Measurements from ENCODE around the gene SAMD4A. TPM values are rescaled to one million over a fixed set of nuclear protein-coding genes. Genes with fewer than 3 reads are reported as not detected.

The SAMD4A gene
- total RNA-seq, 1 experiment from 2014 or later, result 2.9 TPM

DNA sequence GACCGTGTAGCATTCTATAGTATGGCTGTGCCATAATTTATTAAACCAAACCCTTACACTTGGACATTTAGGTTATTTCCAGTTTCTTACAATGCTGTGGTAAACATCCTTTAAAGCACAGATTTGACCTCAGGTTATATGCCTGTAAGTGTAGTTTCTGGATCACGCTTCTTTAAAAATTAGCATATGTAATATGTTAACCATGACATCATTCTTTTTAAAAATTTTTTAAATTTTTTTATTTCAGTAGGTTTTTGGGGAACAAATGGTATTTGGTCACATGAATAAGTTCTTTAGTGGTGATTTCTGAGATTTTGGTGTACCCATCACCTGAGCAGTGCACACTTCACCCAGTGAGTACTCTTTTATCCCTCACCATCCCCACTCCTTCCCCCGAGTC, 18.3 kb downstream of the SAMD4A start:
- DNase-seq (ENCODE audit: low read depth), result no peak
- in situ Hi-C loops (cut with HindIII; ENCODE audit: low pct_unique_long_range_greater_than_20kb, low sequenced_read_pairs), result no loop called here

DNA sequence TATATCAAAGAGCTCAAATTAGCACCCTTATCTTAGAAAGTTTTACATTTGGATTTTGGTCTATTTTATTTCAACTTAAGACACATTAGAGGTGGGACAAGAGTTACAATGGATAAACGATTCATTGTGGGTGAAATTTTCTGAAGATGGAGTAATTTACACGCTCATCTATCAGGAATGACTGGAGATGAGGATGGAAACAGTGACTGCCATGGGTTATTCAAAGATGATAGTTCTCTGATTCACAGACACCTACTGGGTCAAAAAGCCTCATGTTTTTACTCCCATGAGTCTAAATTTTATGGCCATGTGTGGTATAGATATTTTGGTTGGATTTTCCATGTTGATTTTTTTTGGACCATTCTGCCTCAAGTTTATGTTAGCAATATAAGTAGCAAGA, 22.1 kb downstream of the SAMD4A start:
- in situ Hi-C loops (cut with HindIII; ENCODE audit: low pct_unique_long_range_greater_than_20kb, low sequenced_read_pairs), result no loop called here
- no peak for DNase-seq (ENCODE audit: low read depth)

DNA sequence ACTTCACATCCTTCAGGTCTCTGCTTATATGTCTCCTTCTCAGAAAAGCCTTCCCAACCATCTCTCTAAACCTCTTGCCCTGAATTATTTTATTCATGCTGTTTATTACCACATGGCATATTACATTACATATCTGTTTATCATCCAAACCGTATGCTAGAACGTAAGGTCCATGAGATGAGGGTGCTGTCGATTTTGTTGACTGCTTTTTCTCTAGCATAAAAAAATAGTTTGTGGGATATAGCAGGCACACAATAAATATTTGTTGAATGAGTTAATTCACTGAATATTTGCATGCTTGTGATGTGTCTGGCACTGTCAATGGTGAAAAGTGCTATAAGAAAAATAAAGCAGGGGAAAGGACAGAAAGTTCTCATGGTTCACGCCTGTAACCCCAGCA, 22.9 kb downstream of the SAMD4A start:
- in situ Hi-C loops (cut with HindIII; ENCODE audit: low pct_unique_long_range_greater_than_20kb, low sequenced_read_pairs), result no loop called here
- no peak for DNase-seq (ENCODE audit: low read depth)

DNA sequence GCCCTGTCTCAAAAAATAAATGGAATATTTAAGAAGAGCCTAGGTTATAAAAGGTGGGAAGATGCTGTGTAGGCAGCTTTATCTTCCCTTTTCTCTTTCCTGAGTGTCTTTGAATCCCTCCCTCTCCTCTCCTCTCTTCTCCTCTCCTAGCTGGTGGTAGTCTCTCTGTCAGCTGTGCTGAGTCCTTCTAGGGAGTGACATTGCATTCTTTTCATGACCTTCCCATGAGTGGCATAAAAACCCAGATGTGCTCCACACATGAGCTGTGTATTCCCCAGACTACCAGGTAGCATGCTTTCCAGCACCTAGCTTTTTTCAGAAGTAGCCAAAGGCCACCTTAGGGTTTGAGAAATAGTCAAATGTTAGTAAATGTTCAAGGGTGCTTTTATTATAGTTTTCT, 23.6 kb downstream of the SAMD4A start:
- DNase-seq (ENCODE audit: low read depth), result no peak
- in situ Hi-C loops (cut with HindIII; ENCODE audit: low pct_unique_long_range_greater_than_20kb, low sequenced_read_pairs), result no loop called here

DNA sequence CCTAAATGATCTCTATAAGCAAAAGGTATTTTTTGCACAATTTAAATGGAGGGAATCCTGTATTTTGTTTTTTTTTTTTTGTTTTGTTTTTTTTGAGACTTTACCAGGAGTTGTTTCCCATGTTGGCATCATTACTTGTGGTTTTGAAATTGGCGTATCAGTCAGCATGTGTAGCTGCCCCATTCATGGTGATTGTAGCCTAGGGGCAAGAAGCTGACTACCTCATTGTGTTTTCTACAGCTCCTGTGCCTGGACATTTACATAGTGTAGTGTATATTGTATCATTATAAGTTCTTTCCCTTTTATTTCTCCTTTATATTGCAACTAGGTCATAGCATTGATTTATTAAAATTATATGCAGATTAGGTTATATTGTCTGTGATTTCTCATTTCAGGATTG, 24.5 kb downstream of the SAMD4A start:
- in situ Hi-C loops (cut with HindIII; ENCODE audit: low pct_unique_long_range_greater_than_20kb, low sequenced_read_pairs), result no loop called here
- no peak for DNase-seq (ENCODE audit: low read depth)

DNA sequence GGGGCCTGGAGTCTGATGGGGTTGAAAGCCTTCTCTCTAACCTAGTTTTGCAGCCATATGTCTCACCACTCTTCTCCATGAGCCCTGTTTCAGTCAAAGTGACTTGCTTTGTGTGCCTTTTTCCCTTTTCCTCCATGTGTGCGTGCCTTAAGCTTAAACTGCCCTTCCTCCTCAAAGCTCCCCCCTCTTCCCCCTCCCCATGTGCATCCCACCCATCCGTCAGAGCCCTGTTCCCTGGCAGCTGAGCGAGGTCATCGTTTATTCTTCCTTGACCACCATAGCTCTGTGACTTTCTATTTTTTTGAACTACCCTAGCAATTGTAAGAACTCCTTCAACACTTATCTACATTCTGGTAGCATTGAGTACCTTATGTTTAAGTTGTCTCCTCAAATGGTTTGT, 24.9 kb downstream of the SAMD4A start:
- DNase-seq (ENCODE audit: low read depth), result no peak
- in situ Hi-C loops (cut with HindIII; ENCODE audit: low pct_unique_long_range_greater_than_20kb, low sequenced_read_pairs), result no loop called here

DNA sequence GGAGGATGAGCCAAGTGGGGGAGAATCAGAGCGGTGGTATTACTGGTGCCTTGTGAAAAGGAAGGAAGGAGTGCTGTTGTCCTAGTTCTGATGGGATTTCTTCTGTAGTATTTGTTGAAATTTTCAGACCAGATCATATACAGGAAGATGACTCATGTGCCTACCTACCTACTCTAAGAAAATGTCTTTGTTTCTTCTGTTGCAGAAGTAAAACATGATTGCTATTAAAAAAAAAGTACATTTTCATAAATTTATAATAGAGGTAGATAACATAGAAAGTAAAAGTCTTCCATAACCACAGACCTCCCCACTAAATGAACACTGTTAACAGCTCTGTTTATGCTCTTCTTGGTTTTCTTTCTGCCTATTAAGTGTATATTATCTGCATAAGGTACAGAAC, 26.9 kb downstream of the SAMD4A start:
- DNase-seq (ENCODE audit: low read depth), result no peak
- in situ Hi-C loops (cut with HindIII; ENCODE audit: low pct_unique_long_range_greater_than_20kb, low sequenced_read_pairs), result no loop called here

DNA sequence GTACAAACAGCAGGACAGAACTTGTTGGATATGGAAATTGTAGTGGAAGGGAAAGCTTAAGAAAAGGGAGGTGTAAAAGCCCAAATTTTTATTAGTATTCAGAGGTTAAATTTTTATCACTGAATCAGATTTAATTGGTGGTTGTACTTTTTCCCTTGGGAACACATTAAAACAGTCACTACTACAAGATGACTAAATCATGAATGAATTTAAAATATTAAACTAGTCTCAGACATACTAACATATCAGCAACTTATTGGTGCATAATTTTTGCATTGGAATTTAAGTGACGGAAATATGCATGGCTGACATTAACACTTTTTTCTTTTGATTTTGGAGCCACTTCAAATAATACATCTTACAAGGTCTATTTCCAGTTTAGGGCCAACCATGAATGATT, 27.6 kb downstream of the SAMD4A start:
- in situ Hi-C loops (cut with HindIII; ENCODE audit: low pct_unique_long_range_greater_than_20kb, low sequenced_read_pairs), result no loop called here

DNA sequence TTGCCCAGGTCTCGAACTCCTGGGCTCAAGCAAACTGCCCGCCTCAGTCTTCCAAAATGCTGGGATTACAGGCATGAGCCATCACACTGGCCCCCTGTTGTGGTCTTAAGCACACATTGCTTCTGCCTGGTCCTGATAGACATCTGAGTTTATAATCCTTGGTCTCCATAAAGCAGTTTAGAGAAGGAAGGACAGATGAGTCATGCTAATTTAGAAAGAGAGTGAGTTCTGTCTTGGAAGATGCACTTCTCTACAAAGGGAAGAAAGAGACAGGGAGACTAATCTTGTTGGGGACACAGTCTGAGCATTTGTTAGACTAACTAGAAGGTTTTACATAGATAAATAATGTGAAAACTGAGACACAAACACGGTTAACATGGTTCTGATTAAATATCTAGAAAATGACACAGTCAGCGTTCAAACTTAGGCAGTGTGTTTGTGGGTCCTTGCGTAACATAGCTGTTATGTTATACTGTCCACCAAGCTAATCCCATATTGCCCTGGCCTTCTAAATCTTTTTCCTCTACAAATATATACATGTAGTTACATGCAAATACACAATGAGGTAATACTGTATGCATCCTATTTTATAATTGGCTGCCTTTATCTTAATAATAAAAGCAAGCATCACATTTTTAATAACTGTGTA, 31.0 kb downstream of the SAMD4A start:
- no peak for DNase-seq (ENCODE audit: low read depth)
- in situ Hi-C loops (cut with HindIII; ENCODE audit: low pct_unique_long_range_greater_than_20kb, low sequenced_read_pairs), result no loop called here

More for the DNA sequence above, 27.6 kb downstream of the SAMD4A start:
- DNase-seq (ENCODE audit: low read depth), result no peak

DNA sequence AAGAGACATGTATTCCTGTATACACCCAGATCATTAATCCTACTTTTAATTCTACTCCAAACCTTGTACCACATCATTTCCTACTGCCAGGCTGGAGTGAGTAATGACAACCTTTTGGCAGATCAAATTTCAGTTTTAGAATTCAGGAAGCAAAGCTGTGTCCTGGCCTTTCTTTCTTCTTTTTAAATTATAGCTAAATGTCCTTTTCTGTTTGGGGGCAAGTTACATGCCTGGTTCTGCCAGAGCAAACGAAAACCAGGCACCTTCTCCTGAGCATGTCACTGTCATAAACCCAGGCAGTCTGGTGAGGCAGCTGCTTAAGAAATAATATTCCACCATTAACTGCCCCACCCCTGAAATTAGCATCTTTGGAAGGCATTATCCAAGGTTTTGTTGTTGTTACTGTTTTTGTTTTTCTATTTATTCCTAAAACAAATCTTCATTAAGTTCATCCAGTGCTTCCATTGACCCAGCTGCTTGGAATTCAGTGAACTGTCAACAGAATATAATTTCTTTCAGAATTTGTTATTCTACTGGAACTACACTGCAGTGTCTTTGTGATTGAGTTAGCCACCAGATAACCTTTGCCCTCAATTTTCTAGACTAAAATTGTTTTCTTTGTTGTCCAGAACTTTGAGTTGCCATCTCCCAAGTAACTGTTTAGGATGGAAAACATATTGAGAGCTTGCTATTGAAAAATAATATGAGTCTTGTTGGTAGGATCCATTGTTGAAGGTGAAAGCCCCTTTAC, 33.2 kb downstream of the SAMD4A start:
- no peak for DNase-seq (ENCODE audit: low read depth)
- in situ Hi-C loops (cut with HindIII; ENCODE audit: low pct_unique_long_range_greater_than_20kb, low sequenced_read_pairs), result no loop called here

DNA sequence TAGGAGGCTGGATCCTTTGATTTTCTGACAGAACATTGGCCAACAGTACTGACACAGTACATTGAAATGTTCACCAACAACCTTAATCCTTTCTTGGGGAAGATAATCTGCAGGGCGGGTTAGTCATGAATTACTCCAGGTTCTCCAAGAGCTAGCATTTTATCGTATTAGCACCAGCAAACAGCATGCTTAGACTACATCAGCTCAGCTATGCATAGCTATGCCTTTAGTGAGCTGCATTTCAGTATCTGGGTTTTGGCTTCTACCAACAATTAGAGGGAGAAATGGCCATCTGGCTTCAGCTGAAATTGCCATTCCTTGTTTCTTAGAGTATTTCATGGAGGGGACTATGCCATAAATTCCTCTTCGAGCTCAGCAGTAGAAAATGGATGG, 33.8 kb downstream of the SAMD4A start:
- in situ Hi-C loops (cut with HindIII; ENCODE audit: low pct_unique_long_range_greater_than_20kb, low sequenced_read_pairs), result no loop called here
- no peak for DNase-seq (ENCODE audit: low read depth)

DNA sequence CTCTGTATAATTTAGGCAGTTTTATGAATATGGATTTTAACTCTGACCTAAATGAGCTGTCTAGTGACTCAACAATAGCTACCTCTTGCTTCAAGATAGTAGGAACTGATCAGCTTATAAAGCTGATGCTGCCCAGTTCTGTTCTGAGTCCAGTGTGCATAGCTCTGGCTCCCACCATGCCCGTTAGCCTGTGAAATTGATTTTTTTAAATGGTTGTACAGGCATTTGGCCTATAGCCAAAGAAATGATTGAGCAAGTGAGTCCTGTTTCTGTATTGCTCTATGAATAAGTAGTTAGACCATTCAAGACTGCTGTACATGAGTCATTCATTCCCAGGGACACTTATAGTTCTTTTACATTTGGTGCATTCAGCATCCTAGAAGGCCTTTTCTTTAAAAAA, 36.4 kb downstream of the SAMD4A start:
- in situ Hi-C loops (cut with HindIII; ENCODE audit: low pct_unique_long_range_greater_than_20kb, low sequenced_read_pairs), result no loop called here
- no peak for DNase-seq (ENCODE audit: low read depth)

DNA sequence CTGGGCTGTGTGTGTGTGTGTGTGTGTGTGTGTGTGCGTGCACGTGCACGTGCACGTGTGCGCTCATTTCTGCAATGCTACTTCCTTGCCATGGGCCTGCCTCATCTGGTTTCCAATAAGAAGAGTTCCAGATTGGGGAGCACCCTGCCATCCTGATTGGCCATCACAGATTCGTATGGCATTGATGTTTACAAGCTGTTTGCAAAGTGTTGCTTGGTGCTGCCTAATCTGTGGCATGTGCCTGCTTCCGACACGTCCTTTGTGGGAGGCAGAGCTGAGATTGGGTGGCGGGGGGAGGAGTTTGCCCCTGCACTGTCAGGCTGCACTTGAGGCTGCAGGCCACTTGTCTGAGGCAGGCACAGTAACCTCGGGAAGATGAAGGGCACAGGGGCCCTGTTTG, 39.2 kb downstream of the SAMD4A start:
- no peak for DNase-seq (ENCODE audit: low read depth)
- in situ Hi-C loops (cut with HindIII; ENCODE audit: low pct_unique_long_range_greater_than_20kb, low sequenced_read_pairs), result no loop called here

DNA sequence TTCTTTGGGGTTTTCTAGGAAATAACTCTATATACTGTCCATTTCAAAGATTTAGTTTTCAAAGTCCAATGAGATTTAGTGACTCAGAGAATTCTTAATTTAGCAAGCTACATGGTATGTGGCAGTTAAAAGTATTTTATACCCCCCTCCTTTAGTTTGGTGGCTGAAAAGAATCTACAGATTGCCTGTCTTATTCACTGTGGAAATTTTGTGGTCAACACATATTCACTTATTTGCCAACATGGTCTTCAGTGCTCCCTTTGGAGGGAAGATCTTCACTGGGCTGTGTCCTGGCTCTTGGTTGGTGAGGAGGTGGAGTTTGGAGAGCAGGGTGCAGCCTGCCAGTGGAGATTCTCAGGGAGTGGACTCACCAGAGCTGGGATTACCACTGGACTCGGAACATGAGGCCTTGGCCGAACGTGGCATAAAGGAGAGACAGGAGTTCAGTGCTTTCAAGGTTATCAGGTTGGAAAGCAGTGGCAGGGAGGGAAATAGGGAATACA, 39.8 kb downstream of the SAMD4A start:
- in situ Hi-C loops (cut with HindIII; ENCODE audit: low pct_unique_long_range_greater_than_20kb, low sequenced_read_pairs), result no loop called here
- DNase-seq (ENCODE audit: low read depth), result no peak

DNA sequence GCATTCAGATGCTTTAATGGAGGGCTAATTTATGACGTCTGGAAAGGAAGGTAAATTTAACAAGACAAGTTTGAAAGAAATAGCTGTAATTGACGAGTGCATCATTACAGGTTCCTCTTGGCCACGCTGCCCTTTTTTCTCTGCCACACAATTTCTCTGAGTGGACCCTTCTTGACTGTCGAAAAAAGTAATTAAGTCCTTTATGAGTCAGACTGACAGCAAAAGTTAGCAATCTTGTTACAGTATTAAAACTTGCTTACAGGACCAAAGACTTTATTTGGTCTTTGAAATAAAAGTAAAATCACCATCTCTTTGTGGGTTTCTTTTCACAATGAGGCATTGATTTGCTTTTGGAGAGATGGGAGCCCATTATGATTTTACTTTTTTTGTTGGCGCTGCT, 42.6 kb downstream of the SAMD4A start:
- DNase-seq (ENCODE audit: low read depth), result no peak
- in situ Hi-C loops (cut with HindIII; ENCODE audit: low pct_unique_long_range_greater_than_20kb, low sequenced_read_pairs), result no loop called here

DNA sequence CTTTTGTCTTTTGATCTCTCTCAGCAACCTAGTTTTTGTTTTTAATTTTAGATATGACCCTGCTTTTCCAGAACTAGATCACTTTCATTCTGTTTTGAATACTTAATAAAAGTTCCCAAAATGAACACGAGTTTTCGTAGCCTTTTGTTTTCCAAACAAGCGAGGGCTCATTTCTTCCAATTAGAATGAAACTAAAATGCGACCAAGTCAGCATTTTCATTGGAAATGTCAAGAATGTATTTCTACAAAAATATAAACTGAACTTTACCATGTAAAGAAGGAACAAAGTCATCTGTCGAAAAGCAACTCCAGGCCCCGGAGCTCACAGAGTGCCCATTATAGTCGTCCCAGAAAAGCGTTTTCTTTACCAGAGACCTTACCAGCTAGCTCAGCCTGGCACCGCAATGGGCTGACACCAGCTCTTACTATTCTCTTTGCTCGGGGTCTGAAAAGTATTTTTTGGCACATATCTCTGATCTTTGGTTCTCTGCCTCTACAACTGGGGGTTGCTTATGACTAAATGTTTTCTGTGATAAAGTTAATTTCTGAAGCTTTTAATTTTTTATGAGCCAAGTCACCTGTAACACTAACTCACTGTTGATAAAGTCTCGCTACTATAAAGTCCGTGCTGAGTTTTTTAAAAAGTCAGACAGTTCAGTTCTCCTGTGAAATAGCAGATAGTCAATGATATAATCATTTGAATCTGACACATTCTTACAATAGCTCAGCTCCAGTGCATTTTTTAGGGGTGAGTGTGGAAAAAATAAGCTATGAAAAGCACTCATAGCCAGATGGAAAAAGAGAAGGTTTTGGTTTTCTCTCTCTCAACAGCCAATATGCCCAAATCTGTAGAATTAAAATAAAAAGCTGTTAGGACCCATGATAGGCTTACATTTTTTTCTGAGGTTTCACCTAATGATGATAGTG, 43.4 kb downstream of the SAMD4A start:
- DNase-seq (ENCODE audit: low read depth), result no peak
- in situ Hi-C loops (cut with HindIII; ENCODE audit: low pct_unique_long_range_greater_than_20kb, low sequenced_read_pairs), result no loop called here

DNA sequence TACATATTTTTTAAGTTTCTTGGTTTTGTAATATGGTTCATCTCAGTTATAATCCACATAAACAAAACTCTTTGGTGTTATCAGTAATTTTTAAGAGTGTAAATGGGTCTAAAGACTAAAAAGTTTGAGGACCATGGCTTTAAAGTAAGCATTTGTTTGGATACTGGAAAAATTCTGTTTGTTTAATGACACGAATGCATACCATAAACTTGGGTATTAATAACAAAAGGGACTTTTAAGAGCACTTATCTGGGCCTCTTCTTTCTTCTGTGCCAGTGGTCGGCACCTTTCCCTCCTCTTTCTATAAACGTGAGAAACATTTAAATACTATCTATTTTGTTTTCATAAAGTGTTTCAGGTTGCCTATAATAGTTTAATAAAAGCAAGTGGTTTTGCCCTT, 47.4 kb downstream of the SAMD4A start:
- no peak for DNase-seq (ENCODE audit: low read depth)
- in situ Hi-C loops (cut with HindIII; ENCODE audit: low pct_unique_long_range_greater_than_20kb, low sequenced_read_pairs), result no loop called here

DNA sequence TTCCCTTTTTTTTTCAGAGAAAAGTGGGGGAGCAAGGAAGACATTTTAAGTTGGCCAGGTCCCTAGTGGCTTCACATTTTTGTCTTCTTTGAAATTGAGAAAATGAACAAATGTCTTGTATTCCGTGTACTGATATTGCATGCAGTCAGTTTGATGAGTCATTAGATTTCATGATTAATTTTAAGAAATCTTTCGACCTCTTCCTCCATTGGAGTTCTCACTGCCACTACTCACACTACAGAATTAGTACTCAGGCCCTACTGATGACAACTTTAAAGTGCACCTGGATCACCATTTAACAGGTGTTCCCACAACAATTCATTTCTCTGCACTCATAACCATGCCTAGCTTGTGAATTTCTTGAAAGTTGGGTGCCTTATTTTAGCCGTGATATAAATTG, 50.5 kb downstream of the SAMD4A start:
- DNase-seq (ENCODE audit: low read depth), result no peak
- in situ Hi-C loops (cut with HindIII; ENCODE audit: low pct_unique_long_range_greater_than_20kb, low sequenced_read_pairs), result no loop called here

DNA sequence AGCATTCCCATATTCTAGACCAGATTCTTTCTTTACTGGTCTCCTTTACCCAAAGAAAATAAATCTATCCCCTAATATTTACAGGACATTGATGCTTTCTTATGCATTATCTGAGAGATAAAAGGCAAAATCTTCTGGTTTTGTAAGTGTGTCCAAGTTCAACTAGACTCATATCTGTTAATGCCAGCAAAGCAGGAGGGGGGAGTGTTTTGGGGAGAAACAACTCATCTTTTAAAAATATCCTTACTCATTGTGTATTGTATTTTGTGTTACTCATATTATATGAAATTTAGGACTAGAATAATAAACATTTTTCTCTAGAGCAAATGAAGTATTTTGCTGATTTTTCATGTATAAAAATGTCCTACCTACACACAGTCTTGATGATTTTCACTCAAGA, 54.8 kb downstream of the SAMD4A start:
- DNase-seq (ENCODE audit: low read depth), result no peak
- in situ Hi-C loops (cut with HindIII; ENCODE audit: low pct_unique_long_range_greater_than_20kb, low sequenced_read_pairs), result no loop called here
